ENCODE data around the gene SPANXC. TPM values are rescaled to one million over a fixed set of nuclear protein-coding genes. Genes with fewer than 3 reads are reported as not detected.
"Not testable (repeated sequence)": the region's sequence is repeated elsewhere in the genome, so short reads cannot be mapped to it uniquely, and the experiment has no call there.

Gene SPANXC, protein sequence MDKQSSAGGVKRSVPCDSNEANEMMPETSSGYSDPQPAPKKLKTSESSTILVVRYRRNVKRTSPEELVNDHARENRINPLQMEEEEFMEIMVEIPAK
- 0.79 TPM in 1 of 2 replicates, not detected in the other for polyA plus RNA-seq (2012; rRNA removed)
- polyA plus RNA-seq (2012; cell fraction: cytosol; rRNA removed) = 1.0 TPM in 2 replicates
- polyA plus RNA-seq (2012; cell fraction: nucleus; rRNA removed) = 0.50 TPM in 1 of 2 replicates, not detected in the other

DNA sequence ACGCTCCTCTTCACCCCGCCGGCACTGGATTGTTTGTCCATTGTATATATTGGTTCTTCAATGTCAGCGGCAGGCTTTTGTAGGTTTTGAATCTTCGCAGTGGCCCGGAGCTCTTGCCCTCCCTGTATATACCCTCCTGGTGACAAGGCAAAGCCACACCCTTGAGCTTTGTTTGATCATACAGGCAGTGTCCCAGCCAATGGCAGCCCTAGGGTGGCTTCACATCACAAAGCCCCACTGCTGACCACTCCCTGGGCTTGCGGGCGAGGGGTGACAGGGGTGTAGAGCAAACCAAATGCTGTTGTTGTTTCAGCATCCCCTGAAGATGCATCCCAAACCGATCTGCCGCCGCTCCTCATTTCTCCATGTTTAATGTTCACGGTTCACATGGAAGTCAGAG, at the start of gene SPANXC:
Gene SPANXC (minus strand): TSS at position 101 of the 400 bp plus-strand sequence. CDS start 60 bp downstream, at position 41.
- H2AFZ ChIP-seq (ENCODE audit: low read depth); H3K27ac ChIP-seq (ENCODE audit: low read depth in 2 of 2, low read length in 1 of 2); H3K79me2 ChIP-seq (ENCODE audit: insufficient read depth); H3K27me3 ChIP-seq (ENCODE audit: insufficient read depth); H3K9ac ChIP-seq; H3K9me3 ChIP-seq; DNase-seq; CTCF ChIA-PET; H3F3A ChIP-seq (replicated peaks; ENCODE audit: insufficient read depth); H3K4me3 ChIP-seq (ENCODE audit: low read depth in 2 of 2, low read length in 1 of 2); H3K4me2 ChIP-seq; H4K20me1 ChIP-seq (ENCODE audit: insufficient read depth); POLR2A ChIA-PET; H3K9me2 ChIP-seq; H3K4me1 ChIP-seq (ENCODE audit: control insufficient read depth in 1 of 2, insufficient read depth in 2 of 2, low read depth in 1 of 2, low read length in 1 of 2); H3K36me3 ChIP-seq (replicated peaks in 1 of 2; ENCODE audit: control insufficient read depth in 1 of 2, insufficient read depth in 2 of 2, low read length in 1 of 2): not testable (repeated sequence)
- 38% methylated on average over 6 of the region's 12 CpGs for WGBS (ENCODE audit: low lambda C conversion rate)

- Histone ChIP-seq H4K20me1 (ENCODE audit: insufficient read depth) (no peaks in the 10 kb centered on the region), H3K9ac (no peak overlapping the region), H3K9me2 (no peaks in the 10 kb centered on the region), H3K4me3 (ENCODE audit: low read depth in 2 of 2, low read length in 1 of 2) (no peak overlapping the region), H3K27ac (ENCODE audit: low read depth in 2 of 2, low read length in 1 of 2) (no peak overlapping the region), H3K79me2 (ENCODE audit: insufficient read depth) (no peaks in the 10 kb centered on the region), H3K4me1 (ENCODE audit: control insufficient read depth in 1 of 2, insufficient read depth in 2 of 2, low read depth in 1 of 2, low read length in 1 of 2) (no peaks in the 10 kb centered on the region), H2AFZ (ENCODE audit: low read depth) (no peak overlapping the region), H3K9me3 (no peaks in the 10 kb centered on the region), H3F3A (replicated peaks; ENCODE audit: insufficient read depth) (no peaks in the 10 kb centered on the region), H3K36me3 (replicated peaks in 1 of 2; ENCODE audit: control insufficient read depth in 1 of 2, insufficient read depth in 2 of 2, low read length in 1 of 2) (no peaks in the 10 kb centered on the region), H3K4me2 (no peak overlapping the region), H3K27me3 (ENCODE audit: insufficient read depth) (peaks cover 7% of the 10 kb centered on the region; the same call in 1 of the 2 replicates)
- ChIA-PET CTCF (interaction anchor here (0.5 to 6.0 kb wide), 5 partner anchors 38 to 517 kb away, joined by 3 to 62 read pairs (median 6); no protein-coding TSS in a partner anchor), POLR2A (no interaction called here)
- no peak for TF ChIP-seq NFIC (IDR thresholded peaks at IDR 0.05; ENCODE audit: borderline replicate concordance)
- no peak for TF ChIP-seq CHD2 (IDR thresholded peaks at IDR 0.05; ENCODE audit: low read length, partially characterized antibody)
- no peak for TF ChIP-seq SMC3 (IDR thresholded peaks at IDR 0.05; ENCODE audit: low read depth, low read length)
- no peak for TF ChIP-seq RCOR1 (IDR thresholded peaks at IDR 0.05; ENCODE audit: low read length)
- no peak for TF ChIP-seq FOXJ3 (CRISPR knock-in tag; IDR thresholded peaks at IDR 0.05)
- no peak for TF ChIP-seq SIN3A (IDR thresholded peaks at IDR 0.05; ENCODE audit: borderline replicate concordance, low read depth, low read length)
- no peak for TF ChIP-seq MXI1 (IDR thresholded peaks at IDR 0.05; ENCODE audit: low read depth, low read length)
- TF ChIP-seq NRF1 (IDR thresholded peaks at IDR 0.05; ENCODE audit: low read depth, low read length) = no peak
- no peak for TF ChIP-seq RXRA (IDR thresholded peaks at IDR 0.05; ENCODE audit: borderline replicate concordance, low read depth)
- no peak for TF ChIP-seq USF1 (IDR thresholded peaks at IDR 0.05; ENCODE audit: borderline replicate concordance, low read depth)
- TF ChIP-seq, protein P1, sequence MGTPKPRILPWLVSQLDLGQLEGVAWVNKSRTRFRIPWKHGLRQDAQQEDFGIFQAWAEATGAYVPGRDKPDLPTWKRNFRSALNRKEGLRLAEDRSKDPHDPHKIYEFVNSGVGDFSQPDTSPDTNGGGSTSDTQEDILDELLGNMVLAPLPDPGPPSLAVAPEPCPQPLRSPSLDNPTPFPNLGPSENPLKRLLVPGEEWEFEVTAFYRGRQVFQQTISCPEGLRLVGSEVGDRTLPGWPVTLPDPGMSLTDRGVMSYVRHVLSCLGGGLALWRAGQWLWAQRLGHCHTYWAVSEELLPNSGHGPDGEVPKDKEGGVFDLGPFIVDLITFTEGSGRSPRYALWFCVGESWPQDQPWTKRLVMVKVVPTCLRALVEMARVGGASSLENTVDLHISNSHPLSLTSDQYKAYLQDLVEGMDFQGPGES (IDR thresholded peaks at IDR 0.05; ENCODE audit: low read depth, low read length) = no peak
- TF ChIP-seq, protein P2, sequence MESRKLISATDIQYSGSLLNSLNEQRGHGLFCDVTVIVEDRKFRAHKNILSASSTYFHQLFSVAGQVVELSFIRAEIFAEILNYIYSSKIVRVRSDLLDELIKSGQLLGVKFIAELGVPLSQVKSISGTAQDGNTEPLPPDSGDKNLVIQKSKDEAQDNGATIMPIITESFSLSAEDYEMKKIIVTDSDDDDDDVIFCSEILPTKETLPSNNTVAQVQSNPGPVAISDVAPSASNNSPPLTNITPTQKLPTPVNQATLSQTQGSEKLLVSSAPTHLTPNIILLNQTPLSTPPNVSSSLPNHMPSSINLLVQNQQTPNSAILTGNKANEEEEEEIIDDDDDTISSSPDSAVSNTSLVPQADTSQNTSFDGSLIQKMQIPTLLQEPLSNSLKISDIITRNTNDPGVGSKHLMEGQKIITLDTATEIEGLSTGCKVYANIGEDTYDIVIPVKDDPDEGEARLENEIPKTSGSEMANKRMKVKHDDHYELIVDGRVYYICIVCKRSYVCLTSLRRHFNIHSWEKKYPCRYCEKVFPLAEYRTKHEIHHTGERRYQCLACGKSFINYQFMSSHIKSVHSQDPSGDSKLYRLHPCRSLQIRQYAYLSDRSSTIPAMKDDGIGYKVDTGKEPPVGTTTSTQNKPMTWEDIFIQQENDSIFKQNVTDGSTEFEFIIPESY (IDR thresholded peaks at IDR 0.05; ENCODE audit: borderline replicate concordance, low read depth) = no peak
- no peak for TF ChIP-seq RFX5 (IDR thresholded peaks at IDR 0.05; ENCODE audit: low read length)
- TF ChIP-seq, protein P3, sequence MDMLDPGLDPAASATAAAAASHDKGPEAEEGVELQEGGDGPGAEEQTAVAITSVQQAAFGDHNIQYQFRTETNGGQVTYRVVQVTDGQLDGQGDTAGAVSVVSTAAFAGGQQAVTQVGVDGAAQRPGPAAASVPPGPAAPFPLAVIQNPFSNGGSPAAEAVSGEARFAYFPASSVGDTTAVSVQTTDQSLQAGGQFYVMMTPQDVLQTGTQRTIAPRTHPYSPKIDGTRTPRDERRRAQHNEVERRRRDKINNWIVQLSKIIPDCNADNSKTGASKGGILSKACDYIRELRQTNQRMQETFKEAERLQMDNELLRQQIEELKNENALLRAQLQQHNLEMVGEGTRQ (IDR thresholded peaks at IDR 0.05; ENCODE audit: borderline replicate concordance, low read depth, low read length) = no peak
- TF ChIP-seq FOSL2 (IDR thresholded peaks at IDR 0.05; ENCODE audit: borderline replicate concordance, low read depth) = no peak
- no peak for TF ChIP-seq EP300 (IDR thresholded peaks at IDR 0.05; ENCODE audit: borderline replicate concordance in 1 of 2, low read depth in 1 of 2, low read length in 1 of 2)
- 18% methylated on average over 2 of the region's 2 CpGs for WGBS (ENCODE audit: low lambda C conversion rate)
- no peak for DNase-seq
Observed at GRCh38 chrX:141279476-141279875, 37.2 kb upstream of the SPANXC start.
